Measurements from ENCODE around the gene GSKIP. TPM values are rescaled to one million over a fixed set of nuclear protein-coding genes. Genes with fewer than 3 reads are reported as not detected.

The GSKIP gene
- polyA plus RNA-seq, 1 donor from 2014 or later, result 87.4 TPM

- Histone ChIP-seq H3K36me3 (ENCODE audit: insufficient read depth, low read length) (no peaks in the 10 kb centered on the region), H3K4me2 (ENCODE audit: low read length) (no peak overlapping the region), H3K27ac (ENCODE audit: low read length) (no peak overlapping the region), H3K4me3 (ENCODE audit: low read length) (peak overlapping the region; percentile 94), H3K27me3 (ENCODE audit: insufficient read depth, low read depth, low read length) (no peaks in the 10 kb centered on the region), H2AFZ (ENCODE audit: low read depth, low read length) (no peak overlapping the region), H3K79me2 (replicated peaks; ENCODE audit: insufficient read depth, low read length) (peaks cover 57% of the 10 kb centered on the region), H4K20me1 (ENCODE audit: insufficient read depth) (peaks cover 3% of the 10 kb centered on the region), H3K9ac (ENCODE audit: low read length) (no peak overlapping the region), H3K9me2 (ENCODE audit: insufficient read depth, low read length) (no peaks in the 10 kb centered on the region), H3F3A (ENCODE audit: insufficient read depth, low read length, poor library complexity, severe bottlenecking) (peaks cover 5% of the 10 kb centered on the region), H3K9me3 (ENCODE audit: low read length) (no peaks in the 10 kb centered on the region)
- TF ChIP-seq EZH2 (IDR thresholded peaks at IDR 0.05; ENCODE audit: borderline replicate concordance, insufficient read depth, low read length, poor library complexity, severe bottlenecking) (no peak), EP300 (conservative IDR thresholded peaks at IDR 0.05; ENCODE audit: poor library complexity, severe bottlenecking) (no peak), REST (IDR thresholded peaks at IDR 0.05; ENCODE audit: borderline replicate concordance) (no peak), MXI1 (conservative IDR thresholded peaks at IDR 0.05; ENCODE audit: poor library complexity, severe bottlenecking) (no peak), TAF1 (IDR thresholded peaks at IDR 0.05; ENCODE audit: low read depth) (no peak), CTCF (IDR thresholded peaks at IDR 0.05; ENCODE audit: poor library complexity, severe bottlenecking) (no peak), RAD21 (conservative IDR thresholded peaks at IDR 0.05) (no peak), POLR2AphosphoS5 (IDR thresholded peaks at IDR 0.05) (no peak), SMC3 (conservative IDR thresholded peaks at IDR 0.05; ENCODE audit: poor library complexity) (no peak)
Observed at GRCh38 chr14:96359959-96360358, 3.4 kb upstream of the GSKIP start.

GRCh38 chr14:96362071-96362964 lies 1.0 kb upstream of the GSKIP start:
- Histone ChIP-seq H3K4me3 (ENCODE audit: low read length) (peak overlapping the region; percentile 94), H3K9me3 (ENCODE audit: low read length) (no peaks in the 10 kb centered on the region), H3K9me2 (ENCODE audit: insufficient read depth, low read length) (no peaks in the 10 kb centered on the region), H3K27ac (ENCODE audit: low read length) (peak overlapping the region; percentile 89), H3F3A (ENCODE audit: insufficient read depth, low read length, poor library complexity, severe bottlenecking) (peaks cover 5% of the 10 kb centered on the region), H3K4me2 (ENCODE audit: low read length) (peak overlapping the region; percentile 78), H2AFZ (ENCODE audit: low read depth, low read length) (peak overlapping the region; percentile 74), H3K9ac (ENCODE audit: low read length) (peak overlapping the region; percentile 89), H3K79me2 (replicated peaks; ENCODE audit: insufficient read depth, low read length) (peaks cover 75% of the 10 kb centered on the region), H3K36me3 (ENCODE audit: insufficient read depth, low read length) (no peaks in the 10 kb centered on the region), H3K27me3 (ENCODE audit: insufficient read depth, low read depth, low read length) (no peaks in the 10 kb centered on the region), H4K20me1 (ENCODE audit: insufficient read depth) (peaks cover 3% of the 10 kb centered on the region)
- TF ChIP-seq REST (IDR thresholded peaks at IDR 0.05; ENCODE audit: borderline replicate concordance), result no peak
- TF ChIP-seq MXI1 (conservative IDR thresholded peaks at IDR 0.05; ENCODE audit: poor library complexity, severe bottlenecking), result peak; percentile 69

All from neural cell (in vitro differentiated cells).